ENCODE measurements around the gene VPS4B. TPM values are rescaled to one million over a fixed set of nuclear protein-coding genes. Genes with fewer than 3 reads are reported as not detected.

Gene VPS4B
- total and polyA plus RNA-seq, 2 donors (not counting 1 experiment from before 2014, with no cell fraction given) = 14.5 to 93.9 TPM

GRCh38 chr18:63356272-63356896 is 65.9 kb downstream of the VPS4B start:
- ATAC-seq (ENCODE audit: low read depth) (no peak), DNase-seq (no peak)
- ChIA-PET POLR2A (no interaction called here), CTCF (interaction anchor here (1.6 kb wide), 1 partner anchor 15 kb away, joined by 7 read pairs; no protein-coding TSS in a partner anchor)
- no peak for TF ChIP-seq CTCF (IDR thresholded peaks at IDR 0.05)
- no peak for TF ChIP-seq EZH2 (IDR thresholded peaks at IDR 0.05; ENCODE audit: borderline replicate concordance, insufficient read depth, low read depth, low read length, poor library complexity, severe bottlenecking)
- no peak overlapping the region for H3K4me3 ChIP-seq (ENCODE audit: control extremely low read depth in 1 of 5, extremely low read depth in 1 of 5, insufficient read depth in 1 of 5, low read depth in 2 of 5, low read length in 4 of 5)
- H3K36me3 ChIP-seq (replicated peaks in 1 of 2; ENCODE audit: control extremely low read depth in 1 of 2, control insufficient read depth in 1 of 2, extremely low read depth in 1 of 2, insufficient read depth in 2 of 2, low read length in 1 of 2) = peaks cover 3 to 17% of the 10 kb centered on the region in 2 experiments
- no peak overlapping the region for H3K4me2 ChIP-seq (replicated peaks; ENCODE audit: low read depth, low read length, poor library complexity, severe bottlenecking)
- intact Hi-C loops (cut with micrococcal nuclease) = no loop called here
- no peak overlapping the region for H3K27ac ChIP-seq (ENCODE audit: low read length in 2 of 2)
- H3K27ac Mint-ChIP-seq = no peak overlapping the region
- H3K4me1 ChIP-seq (ENCODE audit: control insufficient read depth in 2 of 2, insufficient read depth in 2 of 2, low read length in 2 of 2) = no peaks in the 10 kb centered on the region
- H3K4me3 Mint-ChIP-seq = no peak overlapping the region
- H4K20me1 ChIP-seq (ENCODE audit: control insufficient read depth, insufficient read depth, low read length, poor library complexity, severe bottlenecking) = no peaks in the 10 kb centered on the region
- H3K9ac ChIP-seq (ENCODE audit: low read length) = no peak overlapping the region
- H3K27me3 Mint-ChIP-seq = no peaks in the 10 kb centered on the region
- H3K9me3 Mint-ChIP-seq (ENCODE audit: insufficient read depth) = no peaks in the 10 kb centered on the region
- no peaks in the 10 kb centered on the region for H3K27me3 ChIP-seq (replicated peaks in 1 of 4; ENCODE audit: control extremely low read depth in 1 of 4, control insufficient read depth in 3 of 4, insufficient read depth in 4 of 4, low read length in 3 of 4)
- no CpG with 5 or more reads among the region's 7 CpGs for WGBS (ENCODE audit: insufficient coverage)
- H2AFZ ChIP-seq (ENCODE audit: insufficient read depth, low read depth, low read length, poor library complexity, severe bottlenecking) = no peak overlapping the region
- no peaks in the 10 kb centered on the region for H3K79me2 ChIP-seq (ENCODE audit: control insufficient read depth, insufficient read depth, low read length)
- no peaks in the 10 kb centered on the region for H3K9me3 ChIP-seq (ENCODE audit: control extremely low read depth in 1 of 3, control insufficient read depth in 2 of 3, insufficient read depth in 1 of 3, low read length in 2 of 3)
- H3K4me1 Mint-ChIP-seq = no peaks in the 10 kb centered on the region

GRCh38 chr18:63350230-63350629 is 72.0 kb downstream of the VPS4B start:
- DNase-seq = no peak
- no peaks in the 10 kb centered on the region for H4K20me1 ChIP-seq (ENCODE audit: control insufficient read depth, insufficient read depth, low read length, poor library complexity, severe bottlenecking)
- ChIA-PET POLR2A (no interaction called here), CTCF (interaction anchor here (1.2 to 1.8 kb wide), 3 partner anchors 10 to 334 kb away, joined by 3 to 7 read pairs (median 7); no protein-coding TSS in a partner anchor)
- no peak for ATAC-seq (ENCODE audit: low read depth)
- no peak overlapping the region for H3K4me3 ChIP-seq (ENCODE audit: control extremely low read depth in 1 of 5, extremely low read depth in 1 of 5, insufficient read depth in 1 of 5, low read depth in 2 of 5, low read length in 4 of 5)
- H3K4me2 ChIP-seq (replicated peaks; ENCODE audit: low read depth, low read length, poor library complexity, severe bottlenecking) = no peak overlapping the region
- no peak overlapping the region for H3K4me3 Mint-ChIP-seq
- peaks cover 6% of the 10 kb centered on the region for H3K4me1 Mint-ChIP-seq
- H3K9ac ChIP-seq (ENCODE audit: low read length) = no peak overlapping the region
- no peaks in the 10 kb centered on the region for H3K9me3 Mint-ChIP-seq (ENCODE audit: insufficient read depth)
- H3K9me3 ChIP-seq (ENCODE audit: control extremely low read depth in 1 of 3, control insufficient read depth in 2 of 3, insufficient read depth in 1 of 3, low read length in 2 of 3) = no peaks in the 10 kb centered on the region
- no peak overlapping the region for H3K27ac Mint-ChIP-seq
- intact Hi-C loops (cut with micrococcal nuclease) = no loop called here
- TF ChIP-seq EZH2 (IDR thresholded peaks at IDR 0.05; ENCODE audit: borderline replicate concordance, insufficient read depth, low read depth, low read length, poor library complexity, severe bottlenecking) (no peak), CTCF (IDR thresholded peaks at IDR 0.05) (no peak)
- H3K36me3 ChIP-seq (replicated peaks in 1 of 2; ENCODE audit: control extremely low read depth in 1 of 2, control insufficient read depth in 1 of 2, extremely low read depth in 1 of 2, insufficient read depth in 2 of 2, low read length in 1 of 2) = peaks cover 1 to 36% of the 10 kb centered on the region in 2 experiments
- no peak overlapping the region for H3K27ac ChIP-seq (ENCODE audit: low read length in 2 of 2)
- no peaks in the 10 kb centered on the region for H3K27me3 ChIP-seq (replicated peaks in 1 of 4; ENCODE audit: control extremely low read depth in 1 of 4, control insufficient read depth in 3 of 4, insufficient read depth in 4 of 4, low read length in 3 of 4)
- peaks cover 5 to 7% of the 10 kb centered on the region in 2 donors for H3K4me1 ChIP-seq (ENCODE audit: control insufficient read depth in 2 of 2, insufficient read depth in 2 of 2, low read length in 2 of 2)
- no peaks in the 10 kb centered on the region for H3K79me2 ChIP-seq (ENCODE audit: control insufficient read depth, insufficient read depth, low read length)
- H3K27me3 Mint-ChIP-seq = no peaks in the 10 kb centered on the region
- H2AFZ ChIP-seq (ENCODE audit: insufficient read depth, low read depth, low read length, poor library complexity, severe bottlenecking) = no peak overlapping the region
- WGBS (ENCODE audit: insufficient coverage) = no CpG with 5 or more reads among the region's 2 CpGs
